Calu3 (cell line): ENCODE measurements around the gene TOR1B. TPM values are rescaled to one million over a fixed set of nuclear protein-coding genes. Genes with fewer than 3 reads are reported as not detected.

ENCODE experiments used
- BruUV-seq: library from RNA; stranded (reverse); fragments of 400-500 nt; replicated peaks from 2 replicates; lab custom pipeline; 2021; lab: Mats Ljungman, UMichigan
- CTCF ChIA-PET: fragments of 300-600 bp; sonication (Branson Sonifier 250); formaldehyde crosslinking; loops from one replicate; lab custom pipeline; 2022; ENCODE audit warnings: antibody characterized with exemption; lab: Charles Lee
- DNase-seq: peaks from one replicate; pipeline ENCODE4 v3.0.0; 2022
- H3K27ac Mint-ChIP-seq: one replicate; pipeline ENCODE4 v1.8.0; 2022; ENCODE audit warnings: mixed read lengths; ENCODE audit not compliant: unreplicated experiment
- H3K27me3 Mint-ChIP-seq: one replicate; pipeline ENCODE4 v1.8.0; 2022; ENCODE audit warnings: mixed read lengths; ENCODE audit not compliant: unreplicated experiment
- H3K36me3 Mint-ChIP-seq: one replicate; pipeline ENCODE4 v1.8.0; 2022; ENCODE audit warnings: mild to moderate bottlenecking, moderate library complexity, mixed read lengths; ENCODE audit not compliant: insufficient read depth, unreplicated experiment
- H3K4me1 Mint-ChIP-seq: one replicate; pipeline ENCODE4 v1.8.0; 2022; ENCODE audit warnings: mild to moderate bottlenecking, low read depth, mixed read lengths; ENCODE audit not compliant: unreplicated experiment
- H3K4me3 Mint-ChIP-seq: one replicate; pipeline ENCODE4 v1.8.0; 2022; ENCODE audit warnings: mild to moderate bottlenecking, low read depth, moderate library complexity, mixed read lengths; ENCODE audit not compliant: unreplicated experiment
- H3K9me3 Mint-ChIP-seq: one replicate; pipeline ENCODE4 v1.8.0; 2022; ENCODE audit warnings: low read depth, mixed read lengths; ENCODE audit not compliant: unreplicated experiment
- intact Hi-C: fragments of 100-400 bp; cut with micrococcal nuclease; formaldehyde crosslinking; loops from one replicate; pipeline ENCODE4 v1.10.0; 2022; ENCODE audit not compliant: unreplicated experiment
- total RNA-seq: library from RNA; stranded (reverse); gene quantifications from 2 replicates; pipeline ENCODE4 v1.2.3, GENCODE V29; 2022
- TF ChIP-seq, protein P1 (sequence below): fragments of 200-600 bp; IDR thresholded peaks from one replicate; pipeline ENCODE4 v1.8.0; 2022; ENCODE audit warnings: antibody characterized with exemption; ENCODE audit not compliant: unreplicated experiment

Gene TOR1B
- total RNA-seq, 1 experiment from 2014 or later = 20.9 TPM

DNA sequence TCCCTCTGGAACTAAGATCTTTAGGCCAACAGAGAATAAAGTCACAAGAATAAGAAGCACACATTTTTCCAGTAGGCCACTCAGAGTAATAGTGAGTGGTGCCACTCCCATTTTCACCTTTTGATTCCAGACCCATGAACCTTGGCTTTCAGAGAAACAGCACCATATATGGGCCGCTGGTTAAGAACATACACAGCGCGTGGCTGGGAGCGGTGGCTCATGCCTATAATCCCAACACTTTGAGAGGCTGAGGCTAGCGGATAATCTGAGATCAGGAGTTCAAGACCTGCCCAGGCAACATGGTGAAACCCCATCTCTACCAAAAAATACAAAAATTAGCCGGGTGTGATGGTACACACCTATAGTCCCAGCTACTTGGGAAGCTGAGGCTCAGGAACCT is 34.5 kb upstream of the TOR1B start:
- Mint-ChIP-seq H3K4me1 (peaks cover 2% of the 10 kb centered on the region), H3K27me3 (no peaks in the 10 kb centered on the region)
- DNase-seq = no peak

DNA sequence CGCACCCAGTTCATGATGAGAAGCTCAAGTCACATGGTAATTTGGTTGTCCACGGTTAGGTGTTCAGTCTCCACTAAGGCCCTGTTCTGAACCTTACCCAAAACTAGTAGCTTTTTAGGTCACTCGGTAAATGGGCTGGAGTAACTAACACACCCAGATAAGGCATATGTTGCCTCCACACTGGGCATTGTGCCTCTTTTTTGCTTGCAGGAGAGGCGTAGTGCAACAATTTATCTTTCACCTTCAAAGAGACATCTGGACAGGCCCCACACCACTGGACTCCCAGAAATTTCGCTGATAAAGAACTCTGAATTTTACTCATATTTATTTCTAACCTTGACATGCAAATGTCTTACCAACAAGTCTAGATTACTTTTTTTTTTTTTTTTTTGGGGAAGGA is 33.3 kb upstream of the TOR1B start:
- no peak overlapping the region for H3K27ac Mint-ChIP-seq
- H3K4me3 Mint-ChIP-seq = no peak overlapping the region
- CTCF ChIA-PET = no interaction called here
- TF ChIP-seq, protein P1, sequence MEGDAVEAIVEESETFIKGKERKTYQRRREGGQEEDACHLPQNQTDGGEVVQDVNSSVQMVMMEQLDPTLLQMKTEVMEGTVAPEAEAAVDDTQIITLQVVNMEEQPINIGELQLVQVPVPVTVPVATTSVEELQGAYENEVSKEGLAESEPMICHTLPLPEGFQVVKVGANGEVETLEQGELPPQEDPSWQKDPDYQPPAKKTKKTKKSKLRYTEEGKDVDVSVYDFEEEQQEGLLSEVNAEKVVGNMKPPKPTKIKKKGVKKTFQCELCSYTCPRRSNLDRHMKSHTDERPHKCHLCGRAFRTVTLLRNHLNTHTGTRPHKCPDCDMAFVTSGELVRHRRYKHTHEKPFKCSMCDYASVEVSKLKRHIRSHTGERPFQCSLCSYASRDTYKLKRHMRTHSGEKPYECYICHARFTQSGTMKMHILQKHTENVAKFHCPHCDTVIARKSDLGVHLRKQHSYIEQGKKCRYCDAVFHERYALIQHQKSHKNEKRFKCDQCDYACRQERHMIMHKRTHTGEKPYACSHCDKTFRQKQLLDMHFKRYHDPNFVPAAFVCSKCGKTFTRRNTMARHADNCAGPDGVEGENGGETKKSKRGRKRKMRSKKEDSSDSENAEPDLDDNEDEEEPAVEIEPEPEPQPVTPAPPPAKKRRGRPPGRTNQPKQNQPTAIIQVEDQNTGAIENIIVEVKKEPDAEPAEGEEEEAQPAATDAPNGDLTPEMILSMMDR = no peak
- H3K9me3 Mint-ChIP-seq = no peaks in the 10 kb centered on the region
- intact Hi-C loops = loop anchor here (10.0 kb wide), 1 partner anchor 635 kb away; no protein-coding TSS in a partner anchor
- H3K36me3 Mint-ChIP-seq = no peaks in the 10 kb centered on the region
- DNase-seq = no peak
- BruUV-seq = no TSS peak
- peaks cover 14% of the 10 kb centered on the region for H3K4me1 Mint-ChIP-seq
- H3K27me3 Mint-ChIP-seq = no peaks in the 10 kb centered on the region

More for the DNA sequence above, 34.5 kb upstream of the TOR1B start:
- TF ChIP-seq, protein P1 = no peak
- no TSS peak for BruUV-seq
- H3K36me3 Mint-ChIP-seq = peaks cover 2% of the 10 kb centered on the region
- CTCF ChIA-PET = no interaction called here
- intact Hi-C loops = no loop called here
- H3K27ac Mint-ChIP-seq = no peak overlapping the region
- H3K9me3 Mint-ChIP-seq = no peaks in the 10 kb centered on the region
- H3K4me3 Mint-ChIP-seq = no peak overlapping the region

DNA sequence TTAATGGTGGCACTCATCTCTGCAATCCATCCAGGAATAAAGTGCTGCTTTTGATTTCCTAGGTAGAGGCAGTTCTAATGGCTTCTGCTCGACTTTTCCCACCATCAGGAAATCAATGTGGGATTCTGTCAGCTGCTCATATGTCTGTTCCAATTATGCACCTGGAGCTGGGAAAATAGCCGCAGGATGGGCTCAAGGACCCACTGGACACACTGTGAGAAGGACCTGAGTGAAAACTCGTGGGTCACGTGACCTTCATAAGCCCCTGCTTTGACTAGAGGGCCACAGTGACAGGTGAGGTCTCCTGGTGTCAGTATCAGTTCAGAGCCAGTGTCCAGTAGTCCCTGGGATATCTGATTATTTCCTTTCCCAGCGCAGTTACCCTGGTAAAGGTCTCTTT is 32.2 kb upstream of the TOR1B start:
- H3K9me3 Mint-ChIP-seq = no peaks in the 10 kb centered on the region
- no peak overlapping the region for H3K4me3 Mint-ChIP-seq
- CTCF ChIA-PET = no interaction called here
- peaks cover 14% of the 10 kb centered on the region for H3K4me1 Mint-ChIP-seq
- no peaks in the 10 kb centered on the region for H3K27me3 Mint-ChIP-seq
- no peak overlapping the region for H3K27ac Mint-ChIP-seq
- BruUV-seq = no TSS peak
- no peak for DNase-seq
- TF ChIP-seq, protein P1 = no peak
- no peaks in the 10 kb centered on the region for H3K36me3 Mint-ChIP-seq
- intact Hi-C loops = loop anchor here (10.0 kb wide), 1 partner anchor 636 kb away; no protein-coding TSS in a partner anchor

DNA sequence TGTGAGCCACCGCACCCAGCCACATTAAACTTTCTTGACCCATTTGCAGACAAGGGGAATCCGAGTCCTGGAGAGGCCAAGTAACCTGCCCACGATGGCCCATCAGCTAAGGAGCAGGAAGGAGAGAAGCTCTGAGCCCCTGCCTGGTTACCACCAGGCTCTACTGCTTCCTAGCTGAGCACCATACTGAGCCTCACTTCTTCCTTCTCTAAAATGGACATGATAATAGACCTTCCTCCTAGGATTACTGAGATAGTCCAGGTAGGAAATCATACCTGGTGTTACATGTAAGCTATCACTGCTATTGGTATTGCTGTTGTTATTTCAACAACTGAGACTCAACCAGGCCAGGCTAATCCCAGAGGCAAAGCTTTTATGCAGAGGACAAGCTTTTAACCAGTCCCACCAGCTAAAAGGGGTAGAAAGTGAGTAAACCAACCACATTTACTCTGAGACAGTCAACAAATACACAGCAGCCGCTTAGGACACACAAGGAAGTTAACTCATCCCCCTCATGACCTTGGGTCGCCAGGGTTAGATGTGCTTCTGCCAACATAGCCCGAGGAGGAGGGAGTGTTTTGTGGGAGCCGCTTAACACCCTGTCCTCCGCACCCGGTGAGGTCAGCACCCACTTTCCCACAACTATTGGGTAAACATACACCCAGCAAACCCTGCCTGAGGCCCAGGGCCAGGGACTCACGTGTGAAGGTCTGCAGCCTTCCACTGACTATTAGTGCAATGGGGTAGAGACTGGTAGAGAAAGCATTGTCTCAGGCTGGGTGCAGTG is 29.5 kb upstream of the TOR1B start:
- no peak overlapping the region for H3K27ac Mint-ChIP-seq
- CTCF ChIA-PET = interaction anchor here (0.5 to 1.0 kb wide), 2 partner anchors 36 to 140 kb away, joined by 3 to 4 read pairs; no protein-coding TSS in a partner anchor
- H3K4me1 Mint-ChIP-seq = peaks cover 26% of the 10 kb centered on the region
- peak; percentile 39 for DNase-seq
- H3K9me3 Mint-ChIP-seq = no peaks in the 10 kb centered on the region
- TF ChIP-seq, protein P1 = no peak
- H3K27me3 Mint-ChIP-seq = no peaks in the 10 kb centered on the region
- peaks cover 16% of the 10 kb centered on the region for H3K36me3 Mint-ChIP-seq
- intact Hi-C loops = loop anchor here (10.0 kb wide), 1 partner anchor 639 kb away; no protein-coding TSS in a partner anchor
- no peak overlapping the region for H3K4me3 Mint-ChIP-seq
- no TSS peak for BruUV-seq
